GM19372 (cell line): ENCODE measurements around the gene HNRNPCL2.
"Not testable (repeated sequence)": the region's sequence is repeated elsewhere in the genome, so short reads cannot be mapped to it uniquely, and the experiment has no call there.

Source experiments
- ATAC-seq: cut with Tn5 transposase; IDR thresholded peaks from one replicate; pipeline ENCODE4 v1.9.1; 2021; ENCODE audit warnings: mild to moderate bottlenecking, low read depth, moderate library complexity; ENCODE audit not compliant: unreplicated experiment

HNRNPCL2 gene

DNA sequence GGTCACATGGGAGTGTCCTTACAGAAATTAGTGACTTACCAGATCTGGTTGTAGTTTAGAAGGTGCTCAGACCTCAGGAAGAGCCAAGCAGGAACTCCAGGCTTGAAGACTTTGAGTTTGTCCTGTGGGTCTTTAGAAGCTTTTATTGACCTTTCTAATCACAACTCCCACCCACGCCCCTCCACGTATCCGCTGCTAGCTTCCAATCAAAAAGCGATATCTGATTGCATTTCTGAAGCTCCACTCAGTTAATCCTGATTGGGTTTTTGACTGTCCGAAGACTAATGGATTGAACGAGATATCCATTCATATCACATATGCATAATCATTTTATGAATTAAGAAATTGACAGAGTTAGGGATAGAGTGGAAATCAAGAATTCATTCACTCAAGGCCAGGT, at the start of gene HNRNPCL2:
Gene HNRNPCL2 (minus strand): TSS at position 101 of the 400 bp plus-strand sequence. CDS start 454 bp downstream, outside the sequence.
- not testable (repeated sequence) for ATAC-seq

DNA sequence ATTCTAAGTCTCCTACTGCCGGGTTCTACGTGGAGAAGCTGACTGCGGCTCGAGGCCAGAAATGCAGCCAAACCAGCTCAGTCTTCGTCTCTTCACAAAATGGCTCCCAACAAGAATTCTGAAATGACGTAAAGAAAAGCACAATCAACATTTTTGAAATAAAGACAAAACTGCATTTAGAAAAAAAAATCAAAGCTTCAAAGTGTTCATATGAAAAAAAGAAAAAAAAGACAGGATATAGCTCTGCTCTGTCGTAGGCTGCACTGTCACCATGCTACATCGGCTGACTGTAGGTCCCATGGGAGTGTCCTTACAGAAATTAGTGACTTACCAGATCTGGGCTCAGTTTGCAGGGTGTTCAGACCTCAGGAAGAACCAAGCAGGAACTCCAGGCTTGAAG, 48.9 kb upstream of the HNRNPCL2 start, which contains the start of gene HNRNPCL4:
Gene HNRNPCL4 (minus strand): TSS at position 101 of the 400 bp plus-strand sequence. CDS start 164 bp downstream, outside the sequence.
- ATAC-seq: not testable (repeated sequence)

DNA sequence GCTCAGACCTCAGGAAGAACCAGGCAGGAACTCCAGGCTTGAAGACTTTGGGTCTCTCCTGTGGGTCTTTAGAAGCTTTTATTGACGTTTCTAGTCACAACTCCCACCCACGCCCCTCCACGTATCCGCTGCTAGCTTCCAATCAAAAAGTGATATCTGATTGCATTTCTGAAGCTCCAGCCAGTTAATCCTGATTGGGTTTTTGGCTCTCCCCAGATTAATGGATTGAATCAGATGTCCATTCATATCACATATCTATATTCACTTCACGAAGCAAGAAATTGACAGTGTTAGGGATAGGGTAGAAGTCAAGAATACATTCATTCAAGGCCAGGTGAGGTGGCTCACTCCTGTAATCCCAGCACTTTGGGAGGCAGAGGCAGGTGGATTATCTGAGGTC, 39.3 kb upstream of the HNRNPCL2 start, which contains the start of gene PRAMEF26:
Gene PRAMEF26 (minus strand): TSS at position 101 of the 400 bp plus-strand sequence. CDS start 2,914 bp downstream, outside the sequence.
- not testable (repeated sequence) for ATAC-seq

DNA sequence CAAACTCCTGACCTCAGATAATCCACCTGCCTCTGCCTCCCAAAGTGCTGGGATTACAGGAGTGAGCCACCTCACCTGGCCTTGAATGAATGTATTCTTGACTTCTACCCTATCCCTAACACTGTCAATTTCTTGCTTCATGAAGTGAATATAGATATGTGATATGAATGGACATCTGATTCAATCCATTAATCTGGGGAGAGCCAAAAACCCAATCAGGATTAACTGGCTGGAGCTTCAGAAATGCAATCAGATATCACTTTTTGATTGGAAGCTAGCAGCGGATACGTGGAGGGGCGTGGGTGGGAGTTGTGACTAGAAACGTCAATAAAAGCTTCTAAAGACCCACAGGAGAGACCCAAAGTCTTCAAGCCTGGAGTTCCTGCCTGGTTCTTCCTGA, 46.2 kb downstream of the HNRNPCL2 start, which contains the start of gene PRAMEF25:
Gene PRAMEF25 (plus strand): TSS at position 301 of the 400 bp plus-strand sequence. CDS start 2,920 bp downstream, outside the sequence.
- not testable (repeated sequence) for ATAC-seq
